GM18907 (cell line): ENCODE measurements around the gene PRUNE2.
"Not testable (repeated sequence)": the region's sequence is repeated elsewhere in the genome, so short reads cannot be mapped to it uniquely, and the experiment has no call there.

ENCODE experiments used
- ATAC-seq: cut with Tn5 transposase; IDR thresholded peaks from one replicate; pipeline ENCODE4 v1.9.1; 2021; ENCODE audit warnings: mild to moderate bottlenecking, moderate library complexity; ENCODE audit not compliant: unreplicated experiment

The PRUNE2 gene

DNA sequence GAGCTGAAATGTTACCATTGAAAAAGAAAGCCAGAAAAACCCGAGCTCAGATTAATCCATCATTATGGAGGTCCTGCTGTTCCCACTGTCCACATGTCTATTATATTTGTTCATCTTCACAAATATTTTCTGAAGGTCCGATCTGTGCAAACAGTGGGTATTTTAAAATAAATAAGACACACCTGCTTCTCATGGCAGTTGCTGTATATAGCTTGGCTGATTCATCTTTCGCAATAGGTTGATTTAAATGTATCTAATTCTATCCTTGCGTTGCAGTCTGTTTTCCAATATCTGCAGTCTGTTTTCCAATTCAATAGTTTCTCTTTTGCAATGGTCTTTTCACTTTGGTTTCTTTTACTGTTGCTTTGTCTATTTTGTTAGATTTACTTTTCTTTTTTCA lies 229.1 kb downstream of the PRUNE2 start:
- no peak for ATAC-seq

DNA sequence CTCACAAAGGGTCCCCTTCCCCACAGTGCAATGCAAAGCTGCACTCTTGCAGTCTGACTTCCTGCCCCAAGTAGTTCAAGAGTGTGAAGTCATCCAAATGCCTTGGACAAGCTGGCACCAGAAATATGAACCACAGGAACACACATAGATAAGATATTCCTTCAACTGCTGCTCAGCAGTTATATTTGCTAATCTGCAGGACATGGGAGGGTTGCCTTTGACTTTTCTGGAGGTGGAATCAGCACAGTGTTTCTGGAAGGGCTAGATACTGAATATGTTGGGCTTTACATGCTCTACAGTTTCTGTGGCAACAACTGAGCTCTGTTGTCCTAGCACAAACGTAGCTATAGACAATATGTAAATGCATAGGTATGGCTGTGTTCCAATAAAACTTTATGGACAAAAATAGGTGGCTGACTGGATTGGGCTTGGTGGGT lies 238.4 kb downstream of the PRUNE2 start:
- no peak for ATAC-seq

DNA sequence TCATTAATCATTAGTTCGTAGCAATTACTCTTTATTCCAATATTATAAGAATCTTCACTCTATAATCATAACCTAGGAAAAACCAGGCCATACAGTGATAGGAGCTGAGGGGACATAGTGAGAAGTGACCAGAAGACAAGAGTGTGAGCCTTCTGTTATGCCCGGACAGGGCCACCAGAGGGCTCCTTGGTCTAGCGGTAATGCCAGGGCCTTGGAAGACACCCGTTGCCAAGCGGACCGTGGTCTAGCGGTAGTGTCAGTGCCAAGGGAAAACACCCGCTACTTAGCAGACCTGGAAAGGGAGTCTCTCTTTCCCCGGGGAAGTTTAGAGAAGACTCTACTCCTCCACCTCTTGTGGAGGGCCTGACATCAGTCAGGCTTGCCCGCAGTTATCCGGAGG lies 239.9 kb downstream of the PRUNE2 start:
- ATAC-seq = not testable (repeated sequence)

DNA sequence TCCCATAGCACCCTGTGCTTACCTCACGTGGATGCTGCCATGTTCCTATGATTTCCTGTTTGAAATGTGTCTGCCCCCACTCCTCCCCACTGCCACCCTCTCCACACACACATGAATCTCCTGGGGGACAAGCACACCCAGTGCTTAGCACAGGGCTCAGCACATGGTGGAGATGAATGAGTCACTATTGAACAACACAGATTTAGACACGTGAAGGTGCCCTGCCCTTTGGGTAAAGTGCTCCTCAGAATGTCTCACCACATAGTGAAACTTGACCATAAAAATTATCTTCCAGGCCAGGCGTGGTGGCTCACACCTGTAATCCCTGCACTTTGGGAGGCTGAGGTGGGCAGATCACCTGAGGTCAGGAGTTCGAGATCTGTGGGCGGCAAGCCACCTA lies 240.5 kb downstream of the PRUNE2 start:
- no peak for ATAC-seq

DNA sequence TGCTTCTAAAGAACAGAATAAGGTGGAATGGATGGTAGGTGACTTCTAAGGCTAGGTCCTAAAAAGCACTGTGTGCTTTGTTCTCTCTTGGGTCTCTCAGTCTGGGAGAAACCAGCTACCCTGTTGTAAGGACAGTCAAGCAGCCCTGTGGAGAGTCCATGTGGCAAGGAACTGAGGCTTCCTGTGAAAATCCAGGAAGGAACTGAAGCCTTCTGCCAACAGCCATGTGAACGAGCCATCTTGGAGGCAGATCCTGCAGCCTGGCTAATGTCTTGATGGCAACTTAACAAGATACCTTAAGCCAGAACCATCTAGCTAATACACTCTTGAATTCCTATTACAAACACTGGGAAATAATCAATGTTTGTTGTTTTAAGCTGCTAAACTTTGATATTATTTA lies 241.8 kb downstream of the PRUNE2 start:
- ATAC-seq = no peak

DNA sequence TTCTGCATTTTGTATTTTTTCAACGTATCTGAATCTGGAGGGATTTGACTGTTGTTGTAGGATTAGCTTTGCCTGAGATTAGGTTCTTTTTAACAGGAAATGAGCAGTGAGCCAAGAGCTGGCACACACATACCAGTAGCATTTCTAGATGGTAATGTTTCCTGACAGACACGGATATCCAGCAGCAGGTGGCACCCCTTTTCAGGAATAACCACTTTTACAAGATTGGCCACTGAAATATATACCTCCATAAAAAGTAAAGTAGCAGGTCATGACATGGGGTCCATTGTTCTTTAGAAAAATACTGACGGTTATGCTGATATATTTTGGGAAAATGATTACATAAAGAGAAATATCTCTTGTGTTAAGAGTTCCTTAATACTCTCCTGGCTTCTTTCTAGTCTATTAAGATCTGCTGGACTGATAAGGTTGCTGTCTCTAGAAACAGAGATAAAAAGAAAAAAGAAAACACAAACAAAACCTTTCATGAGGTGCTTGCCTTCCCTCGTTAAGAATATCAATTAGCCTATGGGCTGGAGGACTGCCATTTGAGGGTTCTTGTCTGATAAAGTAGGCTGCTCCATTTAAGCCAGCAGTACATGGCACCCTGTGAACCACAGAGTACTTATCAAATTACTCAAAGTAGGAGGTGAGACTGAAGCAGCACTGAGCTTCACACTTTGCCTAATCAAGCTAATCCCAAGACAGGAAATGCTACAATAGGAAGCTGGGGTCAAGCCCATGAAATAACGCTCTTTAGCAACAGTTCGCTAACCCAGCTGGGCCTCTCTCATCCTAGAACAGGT lies 243.2 kb downstream of the PRUNE2 start:
- no peak for ATAC-seq

DNA sequence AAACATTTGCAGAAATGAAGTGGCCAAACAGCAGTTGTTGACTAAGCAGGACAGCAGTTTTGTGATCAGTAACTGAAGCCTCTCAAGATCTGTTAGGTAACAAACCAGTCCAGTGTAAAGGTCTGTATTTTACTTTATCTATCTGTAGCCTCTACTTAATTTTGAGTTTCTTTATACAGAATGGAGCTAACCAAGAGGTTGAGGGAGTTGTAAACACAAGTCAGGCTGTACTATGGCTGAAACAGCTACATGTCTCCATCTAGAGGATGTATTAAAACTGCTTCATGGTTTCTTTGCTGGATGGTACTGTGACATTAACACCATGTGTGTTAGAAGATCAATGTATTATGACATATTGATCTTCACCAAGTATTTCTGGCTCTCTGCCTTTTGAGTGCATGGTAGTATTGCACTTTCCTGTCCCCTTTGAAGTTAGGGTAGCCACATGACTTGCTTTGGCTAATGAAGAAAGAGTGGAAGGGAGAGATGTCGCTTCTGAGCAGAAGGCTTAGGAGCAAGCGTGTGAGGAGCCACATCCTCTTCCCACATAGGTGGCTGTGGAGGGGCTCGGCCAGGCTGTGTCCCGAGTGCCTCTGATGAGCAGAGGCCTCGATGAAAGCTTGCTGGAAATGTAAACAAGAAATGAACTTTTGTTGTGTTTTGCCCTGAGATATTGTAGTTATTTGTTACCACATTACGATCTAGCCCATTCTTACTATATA lies 247.2 kb downstream of the PRUNE2 start:
- ATAC-seq = peak; percentile 90

DNA sequence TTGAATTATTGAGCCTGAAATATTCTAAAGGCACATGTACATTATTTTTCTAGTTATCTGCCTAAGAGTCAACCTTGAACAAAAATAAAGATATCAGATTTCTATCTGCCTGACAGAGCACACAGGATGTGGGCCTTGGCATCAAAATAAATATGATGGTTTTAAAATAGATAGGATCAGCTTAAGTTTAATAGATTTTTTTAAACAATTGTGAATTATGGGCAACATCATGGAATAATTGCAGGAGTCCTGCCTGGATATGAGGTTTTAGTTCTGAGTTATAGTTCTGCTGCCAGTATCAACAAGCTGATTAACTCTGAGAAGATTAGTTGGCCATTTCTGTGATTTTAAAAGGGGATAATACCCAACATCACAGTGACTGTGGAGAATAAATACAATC lies 248.6 kb downstream of the PRUNE2 start:
- ATAC-seq = no peak

DNA sequence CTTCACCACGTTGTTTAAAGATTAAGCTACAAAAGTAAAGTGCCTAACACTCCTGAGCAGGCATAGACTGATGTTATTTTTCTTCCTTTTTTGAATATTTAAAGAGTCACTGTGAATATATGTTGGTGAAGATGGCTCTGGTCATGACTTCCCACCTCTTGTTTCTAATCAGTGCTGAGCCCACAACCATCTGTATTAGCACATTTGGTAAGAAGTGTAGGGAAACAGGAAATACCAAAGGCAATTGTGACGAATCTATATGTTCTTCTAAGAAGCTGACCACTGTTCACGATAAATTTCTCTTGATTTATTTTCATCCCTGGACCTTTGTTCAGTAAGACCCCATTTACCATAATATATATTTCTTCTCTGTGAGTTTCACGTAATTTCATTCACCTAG lies 249.9 kb downstream of the PRUNE2 start:
- ATAC-seq = no peak

DNA sequence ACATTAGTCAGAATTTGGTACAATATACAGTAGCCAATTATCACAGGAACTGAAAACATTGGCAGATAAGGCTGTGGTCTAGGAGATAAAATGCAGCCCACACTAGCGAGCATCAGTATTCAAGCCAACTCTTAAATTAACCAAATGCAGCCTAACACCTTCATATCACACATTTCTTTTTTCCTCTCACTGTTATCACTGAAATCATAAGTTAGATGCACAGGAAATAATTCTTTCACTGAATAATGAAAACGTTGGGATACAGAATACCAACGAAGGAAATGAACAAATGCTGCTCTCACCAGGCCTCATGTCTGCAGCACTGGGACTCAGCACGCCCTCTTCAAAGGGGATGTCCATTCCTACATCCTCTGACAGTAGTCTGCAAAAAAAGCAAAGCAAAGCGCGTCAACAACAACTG lies 250.8 kb downstream of the PRUNE2 start:
- no peak for ATAC-seq

DNA sequence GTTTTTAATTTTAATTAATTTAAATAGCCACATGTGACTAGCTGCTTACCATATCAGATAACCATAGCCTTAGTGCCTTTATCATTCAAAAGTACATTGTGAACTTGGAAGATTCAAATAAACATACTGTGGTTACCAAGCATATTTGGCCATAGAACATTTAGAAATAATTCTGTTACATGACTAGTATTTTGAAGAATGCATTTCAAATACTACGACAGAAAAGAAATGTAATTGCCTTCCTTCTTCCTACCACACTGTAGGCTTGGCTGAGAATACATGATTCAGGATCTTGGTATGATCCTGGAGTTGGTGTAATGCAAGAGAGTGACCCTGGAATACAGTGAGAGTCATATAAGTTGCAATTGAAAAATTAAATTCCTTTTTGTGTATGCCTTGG lies 251.3 kb downstream of the PRUNE2 start:
- ATAC-seq = no peak

DNA sequence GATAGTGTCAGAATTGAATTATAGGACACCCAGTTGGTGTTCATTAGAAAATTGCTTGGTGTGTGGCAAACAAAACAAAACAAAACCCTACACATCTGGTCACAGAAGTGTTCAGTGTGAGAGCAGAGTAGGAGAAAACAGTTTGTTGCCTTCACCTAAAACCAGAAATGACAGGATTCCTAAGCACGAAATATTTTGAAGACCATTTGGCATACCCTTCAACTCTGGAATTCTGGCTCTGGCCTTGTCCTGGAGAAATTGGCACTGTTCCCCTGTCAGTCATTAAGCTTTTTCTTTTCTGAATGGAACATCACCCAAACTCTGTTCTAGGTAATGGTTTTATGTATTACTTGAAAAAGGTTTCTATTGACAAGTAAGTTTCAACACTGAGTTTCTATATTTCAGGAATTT lies 251.9 kb downstream of the PRUNE2 start:
- ATAC-seq = no peak

DNA sequence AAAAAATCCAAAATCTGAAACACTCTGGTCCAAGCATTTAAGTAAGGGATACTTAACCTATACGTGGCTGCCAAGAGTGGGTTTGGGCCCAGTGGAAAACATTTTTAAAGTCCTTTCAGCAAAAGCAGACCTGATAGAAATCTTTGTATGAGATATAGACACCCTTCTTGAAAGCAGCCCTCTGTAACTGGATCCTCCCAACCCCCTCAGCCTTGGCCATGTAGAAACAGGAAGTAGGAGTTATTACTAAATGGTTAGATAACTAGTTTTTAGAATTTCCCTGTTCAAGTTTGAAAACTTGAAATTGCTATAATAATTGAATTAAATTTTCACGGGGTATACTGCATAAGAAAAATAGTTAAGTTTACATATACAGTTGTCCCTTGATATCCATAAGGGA lies 253.0 kb downstream of the PRUNE2 start:
- no peak for ATAC-seq

DNA sequence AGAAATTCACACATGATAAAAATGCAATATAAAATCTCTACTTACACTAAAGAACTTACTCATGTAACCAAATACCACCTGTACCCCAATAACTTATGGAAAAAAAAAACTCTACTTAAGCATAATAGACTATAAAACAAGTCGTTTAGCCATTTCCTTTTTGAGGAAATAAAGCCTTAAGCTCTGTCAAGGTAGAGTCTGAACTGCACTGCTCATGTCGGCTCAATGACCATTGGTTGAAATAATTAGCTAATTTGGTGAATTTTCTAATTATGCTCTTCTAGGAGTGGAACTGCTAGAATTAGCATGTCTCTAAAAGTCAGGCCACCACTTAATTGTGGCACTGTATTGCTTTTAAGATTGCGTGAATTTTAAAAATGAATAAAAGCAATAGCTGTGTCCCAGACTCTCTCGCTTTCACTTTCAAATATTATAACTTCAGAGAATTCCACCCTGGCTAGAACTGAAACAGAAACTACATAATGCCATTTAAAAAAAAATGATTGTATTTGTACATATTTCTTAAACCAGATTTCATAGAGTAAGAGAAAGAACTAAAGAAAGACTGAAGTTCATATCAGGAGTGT lies 254.7 kb downstream of the PRUNE2 start:
- peak; percentile 69 for ATAC-seq

DNA sequence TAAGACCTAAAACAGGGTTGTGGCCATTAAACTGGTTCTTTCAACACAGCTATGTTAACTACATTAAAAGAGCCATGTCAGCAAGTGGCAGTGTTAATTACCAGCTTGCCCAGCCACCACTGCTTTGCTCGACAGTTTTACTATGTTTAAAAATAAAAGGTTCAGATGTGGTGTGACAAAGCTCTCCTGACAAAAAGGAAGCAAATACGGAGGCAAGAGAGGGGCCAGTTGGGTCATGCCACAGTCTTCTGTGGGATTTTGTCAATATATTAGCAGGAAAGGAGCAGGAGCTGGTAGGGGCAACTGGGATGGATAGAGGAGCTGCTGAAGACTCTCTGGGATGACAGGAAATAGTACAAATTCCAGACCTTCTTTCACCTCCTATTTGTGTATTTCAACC lies 255.2 kb downstream of the PRUNE2 start:
- no peak for ATAC-seq

DNA sequence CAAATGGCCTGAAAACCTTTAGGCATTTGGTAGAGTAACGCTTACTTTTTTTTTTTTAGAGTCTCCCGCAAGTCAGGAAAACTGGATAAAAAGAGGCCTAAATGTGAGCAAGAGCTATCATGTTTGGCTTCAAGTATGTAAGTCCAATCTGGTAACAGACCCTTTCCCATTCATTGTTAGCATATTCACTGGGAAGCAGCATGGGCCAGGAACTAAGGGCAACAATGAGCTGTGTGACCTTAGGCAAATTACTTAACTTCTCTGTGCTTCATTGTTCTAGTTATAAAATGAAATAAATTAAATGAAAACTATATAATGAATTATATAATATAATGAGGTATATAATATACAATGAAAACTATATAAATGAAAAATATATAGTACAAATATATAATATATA lies 256.0 kb downstream of the PRUNE2 start:
- no peak for ATAC-seq

DNA sequence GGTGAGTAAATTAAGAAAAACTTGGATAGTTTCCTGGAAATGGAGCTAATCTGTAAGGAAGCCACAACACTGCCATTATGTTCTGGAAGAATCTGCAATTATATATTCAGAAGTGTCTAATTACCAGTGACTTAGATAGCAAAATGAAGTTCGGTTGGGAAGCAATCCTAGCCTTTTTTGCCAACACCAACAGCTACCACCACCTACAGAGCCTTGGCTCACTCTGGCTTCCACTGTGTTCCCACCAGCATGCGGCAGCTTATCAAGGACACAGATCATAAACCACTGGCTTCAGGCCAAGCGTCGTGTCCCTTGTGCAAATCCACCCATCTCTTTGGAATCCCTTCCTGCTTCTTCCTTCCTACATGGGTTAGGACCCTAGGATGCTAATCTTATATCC lies 259.7 kb downstream of the PRUNE2 start:
- ATAC-seq = no peak

DNA sequence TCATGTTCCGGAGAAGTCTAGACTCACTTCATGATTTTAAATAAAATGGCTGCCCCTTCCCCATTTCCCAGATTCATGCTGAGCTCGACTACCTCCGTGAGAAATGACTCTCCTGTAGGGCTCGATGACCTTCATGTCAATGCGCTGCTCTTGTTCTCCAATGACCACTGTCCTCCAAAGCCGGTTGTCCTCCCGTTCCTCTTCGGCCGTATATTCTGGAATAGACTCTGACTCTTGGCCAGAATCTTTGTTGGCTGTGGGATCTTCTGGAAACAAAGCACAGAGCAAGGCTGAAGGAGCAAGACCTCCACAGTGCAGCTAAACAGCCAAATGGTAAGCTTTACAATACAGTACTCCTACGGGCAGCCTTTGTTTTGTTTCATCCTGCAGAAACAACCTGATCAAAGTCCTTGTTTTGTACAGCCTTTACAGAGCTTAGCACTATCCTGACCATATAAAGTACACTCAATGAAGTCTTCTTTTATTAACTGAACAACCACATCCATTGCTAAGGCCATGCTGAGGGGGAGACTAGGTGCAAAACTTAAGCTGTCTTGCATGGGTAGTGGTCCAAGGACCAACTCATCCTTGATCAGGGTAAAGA lies 261.2 kb downstream of the PRUNE2 start:
- no peak for ATAC-seq

DNA sequence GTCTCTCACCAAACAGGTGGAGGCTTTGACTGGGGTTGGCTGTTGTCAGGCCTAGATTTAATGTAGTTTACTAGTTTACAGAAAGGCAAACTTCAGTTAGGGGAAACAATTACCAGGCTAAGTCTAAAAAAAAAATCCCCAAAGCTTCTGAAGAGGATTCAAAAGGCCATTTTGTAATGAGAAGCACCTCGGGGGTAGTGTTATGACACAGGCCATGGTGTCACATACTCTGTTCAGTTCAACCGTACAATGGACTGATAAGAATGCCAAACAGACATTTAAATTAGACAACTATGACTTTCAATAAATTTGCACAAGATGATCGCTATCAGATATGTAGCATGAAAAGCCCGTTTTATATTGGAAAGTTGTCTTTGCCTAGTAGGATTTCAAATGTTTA lies 261.7 kb downstream of the PRUNE2 start:
- no peak for ATAC-seq

DNA sequence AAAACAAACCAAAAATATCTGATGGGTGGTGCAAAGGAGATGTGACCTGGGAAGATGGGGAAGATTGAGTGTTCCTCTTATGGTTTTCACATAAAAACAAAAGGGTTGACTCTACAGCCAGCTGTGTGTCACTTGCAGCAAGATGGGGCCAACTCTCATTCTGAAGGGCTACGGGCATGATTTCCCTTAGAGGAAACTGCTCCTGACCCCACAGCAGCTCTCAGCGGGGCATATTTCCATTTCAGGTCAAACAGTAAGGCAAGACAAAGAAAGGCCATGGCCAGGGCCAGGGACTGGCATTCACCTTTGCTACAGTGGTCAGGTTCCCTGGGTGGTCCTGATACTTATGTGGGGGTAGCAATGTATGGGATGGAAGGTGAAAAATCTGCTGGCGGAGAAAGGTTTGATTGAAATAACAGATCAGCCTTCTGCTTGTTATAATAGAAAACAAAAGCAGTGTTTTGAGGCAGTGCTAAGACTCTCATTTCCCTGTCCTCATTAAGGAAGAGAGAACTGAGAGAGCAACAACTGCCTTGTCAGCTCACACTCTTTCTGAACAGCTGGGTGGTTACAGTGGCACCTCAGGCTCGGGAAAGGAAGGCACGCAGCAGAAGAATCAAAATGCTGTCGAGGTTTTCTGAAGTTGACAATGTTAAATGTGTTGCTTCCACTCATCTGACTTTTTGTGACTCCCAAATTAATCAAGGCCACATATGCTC lies 262.4 kb downstream of the PRUNE2 start:
- ATAC-seq = peak; percentile 97

DNA sequence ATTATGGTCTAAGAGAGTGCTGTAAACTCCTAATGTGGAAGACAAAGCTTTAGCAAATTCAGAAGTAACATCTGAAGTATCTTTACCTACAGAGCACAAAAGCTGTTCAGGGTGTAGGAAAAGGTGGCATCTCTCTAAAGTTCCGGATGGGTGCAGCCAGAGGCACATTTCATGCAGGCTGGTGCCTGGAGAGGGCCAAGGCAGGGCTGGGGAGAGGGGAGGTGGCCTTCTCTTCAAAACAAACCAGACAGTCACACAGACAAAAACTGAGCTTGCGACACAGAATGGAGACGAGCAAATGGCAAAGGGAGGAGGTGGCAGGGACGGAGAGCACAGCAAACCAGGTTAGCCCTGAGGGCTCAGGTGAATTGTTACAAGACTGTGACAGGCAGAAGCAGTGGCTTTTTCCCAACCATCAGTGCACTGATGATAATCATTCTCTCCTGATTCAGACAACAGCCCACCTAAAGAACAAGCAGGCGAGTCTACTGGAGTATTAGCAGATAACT lies 263.2 kb downstream of the PRUNE2 start:
- no peak for ATAC-seq
